ENCODE measurements around the gene KDM5A.

DNA sequence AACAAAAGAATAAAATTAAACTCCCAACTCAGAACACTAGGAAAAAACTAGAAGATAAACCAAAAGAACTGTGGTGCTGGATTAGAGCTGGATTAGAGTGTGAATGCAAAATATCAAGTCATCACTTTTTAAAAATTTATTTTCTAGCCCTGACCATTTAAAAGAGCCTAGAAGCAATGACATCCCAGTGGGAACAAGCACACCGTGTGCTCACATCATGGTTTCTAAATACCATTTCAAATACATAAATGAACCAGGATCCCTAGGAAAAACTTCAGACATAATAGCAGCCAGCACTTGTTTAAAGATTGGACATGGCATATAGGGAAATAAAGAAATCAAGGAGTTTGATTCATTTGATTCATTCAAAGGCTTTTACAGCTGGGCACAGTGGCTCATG, 30.0 kb downstream of the KDM5A start:
- TF ChIP-seq POLR2AphosphoS5 (IDR thresholded peaks at IDR 0.05; ENCODE audit: low read length): no peak
- no peak for TF ChIP-seq NR2F1 (conservative IDR thresholded peaks at IDR 0.05)
- no peak for TF ChIP-seq POLR2A (IDR thresholded peaks at IDR 0.05; ENCODE audit: low read depth, low read length)
- no peak for TF ChIP-seq RCOR1 (conservative IDR thresholded peaks at IDR 0.05; ENCODE audit: low read depth, low read length)
- TF ChIP-seq FOXM1 (IDR thresholded peaks at IDR 0.05; ENCODE audit: low read depth, low read length): no peak
- no peak for TF ChIP-seq EP300 (IDR thresholded peaks at IDR 0.05; ENCODE audit: borderline replicate concordance in 1 of 2, control insufficient read depth in 1 of 2, low read depth in 2 of 2, low read length in 2 of 2)
